Prostate gland (tissue), 2 donors: Measurements from ENCODE around the gene IVD.

Experiments
- CTCF ChIP-seq, 4 experiments: fragments of 200-600 bp in 2 of 4; fragments of 450-650 bp in 2 of 4; sonication (generic) in 2 of 4; IDR thresholded peaks; 1 replicate in 3 of 4; 2 replicates in 1 of 4; pipeline ENCODE4 v1.5.1; 2016 to 2019; ENCODE audit warnings: antibody characterized with exemption in 4 of 4, mild to moderate bottlenecking in 2 of 4, moderate library complexity in 2 of 4
- POLR2A ChIP-seq: fragments of 450-650 bp; IDR thresholded peaks from one replicate; pipeline ENCODE4 v1.6.1; 2016; ENCODE audit warnings: antibody characterized with exemption, mild to moderate bottlenecking
- POLR2AphosphoS5 ChIP-seq: sonication (generic); formaldehyde crosslinking; IDR thresholded peaks from one replicate; pipeline ENCODE4 v1.6.1; 2017; ENCODE audit warnings: antibody characterized with exemption

GRCh38 chr15:40367371-40367685, 38.3 kb upstream of the IVD start:
- no peak for TF ChIP-seq CTCF (IDR thresholded peaks at IDR 0.05)
- TF ChIP-seq POLR2AphosphoS5: no peak
- no peak for TF ChIP-seq POLR2A
